Natural killer cell (primary cell): ENCODE measurements around the gene SDHAF3. TPM values are rescaled to one million over a fixed set of nuclear protein-coding genes. Genes with fewer than 3 reads are reported as not detected.

Source experiments
- total RNA-seq, 4 donors: library from RNA; stranded (reverse); fragments of 120-200 nt in 1 of 4; gene quantifications; one replicate each; pipeline versions ENCODE4 v1.2.3 to v1.2.4, GENCODE V29; 2013 to 2022

The SDHAF3 gene
- total RNA-seq, 3 donors from 2014 or later (not counting 1 experiment from before 2014, with no cell fraction given), result 7.3 to 10.4 (median 10.1) TPM

Other genes starting within 250 kb of the SDHAF3 start
- not detected for gene DLX6, start 112.1 kb upstream of the SDHAF3 start, total RNA-seq
- gene DLX5, start 92.9 kb upstream of the SDHAF3 start, total RNA-seq, result not detected